NCI-H1694 treated with DMSO at 0.1 percent for 48 hours (cell line): ENCODE measurements around the gene CNOT3.
"Not testable (repeated sequence)": the region's sequence is repeated elsewhere in the genome, so short reads cannot be mapped to it uniquely, and the experiment has no call there.

Source experiments
- DNase-seq: peaks from one replicate; lab custom pipeline; 2025; lab: John Stamatoyannopoulos, UW

Gene CNOT3

DNA sequence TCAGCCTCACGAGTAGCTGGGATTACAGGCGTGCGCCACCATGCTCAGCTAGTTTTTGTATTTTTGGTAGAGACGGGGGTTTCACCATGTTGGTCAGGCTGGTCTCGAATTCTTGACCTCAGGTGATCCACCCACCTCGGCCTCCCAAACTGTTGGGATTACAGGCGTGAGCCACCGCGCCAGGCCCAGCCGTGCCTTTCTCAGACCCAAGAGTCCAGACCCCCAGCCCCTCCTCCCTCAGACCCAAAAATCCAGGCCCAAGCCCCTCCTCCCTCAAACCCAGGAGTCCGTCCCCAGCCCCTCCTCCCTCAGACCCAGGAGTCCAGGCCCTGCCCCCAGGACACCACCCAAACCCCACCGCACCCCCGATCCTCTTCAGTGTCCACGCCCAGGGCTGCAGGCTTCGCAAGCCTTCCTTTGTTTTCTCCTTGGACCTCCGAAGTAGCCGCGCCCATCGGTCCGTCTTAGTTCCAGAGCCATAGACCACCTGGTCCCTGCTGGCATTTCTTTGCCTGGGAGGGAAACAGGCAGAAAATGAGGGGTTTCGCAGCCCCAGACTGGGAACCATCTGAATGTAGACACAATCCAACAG is 31.7 kb downstream of the CNOT3 start:
- DNase-seq, result no peak

DNA sequence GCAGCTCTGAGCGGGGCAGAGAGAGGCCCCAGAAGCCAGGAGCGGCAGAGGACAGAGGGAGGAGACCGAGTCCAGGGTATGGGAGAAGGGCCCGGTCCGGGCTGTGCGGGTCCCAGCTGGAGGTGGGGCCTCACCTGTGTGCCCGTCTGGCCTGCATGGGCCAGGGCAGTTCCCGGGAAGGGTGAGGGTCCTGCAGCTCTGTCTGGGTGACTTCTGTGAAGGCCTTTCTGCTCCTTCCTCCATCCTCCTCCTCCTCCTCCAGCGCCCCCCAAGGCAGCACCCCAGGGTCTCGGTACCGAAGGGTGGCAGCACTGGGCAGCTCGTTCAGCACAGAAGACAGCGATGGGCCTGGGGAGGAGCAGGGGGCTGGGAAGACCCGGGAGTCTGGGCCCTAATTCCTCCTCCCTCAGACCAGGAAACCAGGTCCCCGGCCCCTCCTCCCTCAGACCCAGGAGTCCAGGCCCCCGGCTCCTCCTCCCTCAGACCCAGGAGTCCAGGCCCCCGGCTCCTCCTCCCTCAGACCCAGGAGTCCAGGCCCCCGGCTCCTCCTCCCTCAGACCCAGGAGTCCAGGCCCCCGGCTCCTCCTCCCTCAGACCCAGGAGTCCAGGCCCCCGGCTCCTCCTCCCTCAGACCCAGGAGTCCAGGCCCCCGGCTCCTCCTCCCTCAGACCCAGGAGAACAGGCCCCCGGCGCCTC is 34.3 kb downstream of the CNOT3 start:
- not testable (repeated sequence) for DNase-seq

DNA sequence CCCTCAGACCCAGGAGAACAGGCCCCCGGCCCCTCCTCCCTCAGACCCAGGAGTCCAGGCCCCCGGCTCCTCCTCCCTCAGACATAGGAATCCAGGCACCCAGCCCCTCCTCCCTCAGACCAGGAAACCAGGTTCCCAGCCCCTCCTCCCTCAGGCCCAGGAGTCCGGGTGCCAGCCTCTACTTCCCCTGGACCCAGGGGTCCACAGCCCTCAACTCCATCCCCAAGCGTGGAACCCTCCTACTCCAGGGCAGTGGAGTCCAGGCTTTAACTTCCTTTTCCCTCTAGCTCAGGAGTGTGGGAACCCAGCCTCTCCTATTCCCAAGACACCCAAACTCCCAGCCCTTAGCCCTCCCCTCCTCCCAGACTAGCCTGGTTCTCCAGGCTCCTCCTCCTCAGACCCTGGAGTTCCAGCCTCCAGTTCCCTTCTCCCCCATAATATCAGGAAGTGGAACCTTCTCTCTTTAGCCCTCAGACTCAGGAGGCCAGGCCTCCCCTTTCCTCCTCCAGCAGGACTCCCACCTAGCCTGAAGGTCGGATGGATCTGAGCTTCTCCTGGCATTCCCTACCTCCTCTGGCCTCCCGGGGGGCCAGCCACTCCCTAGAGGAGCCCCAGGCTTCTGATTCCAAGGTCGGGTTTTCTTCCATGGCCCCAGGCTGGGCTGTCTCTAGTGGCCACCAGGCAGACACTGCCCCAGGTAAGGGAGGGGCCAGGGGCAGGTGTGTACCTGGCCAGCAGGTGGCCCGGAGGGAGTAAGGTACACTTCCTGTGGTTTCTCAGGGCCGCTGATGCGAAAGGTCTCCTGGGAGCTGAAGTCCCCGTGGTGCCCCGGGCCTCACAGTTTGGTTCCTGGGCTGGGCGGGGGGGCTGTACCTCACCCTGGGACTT is 35.2 kb downstream of the CNOT3 start, which contains the start of gene TMC4:
TMC4 (minus strand) TSS at position 690 of the 888 bp plus-strand sequence; CDS start at position 647, 43 bp downstream.
- DNase-seq, result no peak

DNA sequence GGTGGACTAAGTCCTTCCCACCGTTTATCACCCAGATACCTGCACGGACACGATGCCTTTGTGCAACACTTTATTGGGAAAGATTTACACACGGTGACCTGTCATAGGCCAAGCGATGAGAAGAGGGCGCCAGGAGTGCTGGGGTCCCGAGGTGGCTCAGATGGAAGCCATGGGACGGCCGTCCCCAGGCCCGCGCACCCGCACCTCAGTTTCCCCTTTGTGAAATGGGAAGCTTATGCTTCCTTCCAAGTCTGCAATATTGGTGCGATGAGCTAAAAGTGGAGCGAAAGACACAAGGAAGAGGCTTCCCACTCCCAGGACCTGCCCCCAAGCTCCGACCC is 35.8 kb downstream of the CNOT3 start:
- no peak for DNase-seq

DNA sequence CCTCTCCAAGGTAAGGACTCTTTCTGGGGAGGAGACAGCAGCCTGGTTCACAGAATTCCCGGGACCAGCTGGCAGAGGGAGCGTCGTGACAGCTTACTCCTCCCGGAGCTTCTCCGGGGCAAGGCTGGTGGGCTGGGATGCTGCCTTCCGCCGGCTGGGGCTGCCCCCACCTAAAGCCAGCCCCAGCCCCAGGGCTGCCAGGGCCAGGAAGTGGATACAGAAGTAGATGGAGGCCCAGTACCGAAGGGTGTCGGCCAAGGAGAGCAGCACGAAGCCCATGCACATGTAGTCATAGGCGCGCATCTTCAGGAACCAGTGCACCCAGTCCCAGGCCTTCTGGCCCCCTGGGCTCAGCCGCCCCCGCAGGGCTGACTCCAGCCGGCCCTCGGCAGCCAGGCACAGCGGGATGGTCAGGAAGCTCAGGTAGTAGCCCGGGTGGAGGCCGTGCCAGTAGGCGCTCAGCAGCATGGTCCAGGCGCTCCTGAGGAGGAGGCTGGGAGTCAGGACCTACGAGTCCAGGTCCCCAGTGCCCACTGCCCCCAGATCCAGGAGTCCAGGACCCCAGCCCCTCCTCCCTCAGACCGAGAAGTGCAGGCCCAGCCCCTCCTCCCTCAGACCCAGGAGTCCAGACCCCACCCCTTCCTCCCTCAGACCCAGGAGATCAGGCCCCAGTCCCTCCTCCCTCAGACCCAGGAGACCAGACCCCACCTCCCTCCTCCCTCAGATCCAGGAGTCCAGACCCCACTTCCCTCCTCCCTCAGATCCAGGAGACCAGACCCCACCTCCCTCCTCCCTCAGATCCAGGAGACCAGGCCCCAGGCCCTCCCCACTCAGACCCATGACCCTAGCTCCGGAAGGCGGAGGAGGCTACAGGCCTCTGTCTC is 36.6 kb downstream of the CNOT3 start:
- no peak for DNase-seq

DNA sequence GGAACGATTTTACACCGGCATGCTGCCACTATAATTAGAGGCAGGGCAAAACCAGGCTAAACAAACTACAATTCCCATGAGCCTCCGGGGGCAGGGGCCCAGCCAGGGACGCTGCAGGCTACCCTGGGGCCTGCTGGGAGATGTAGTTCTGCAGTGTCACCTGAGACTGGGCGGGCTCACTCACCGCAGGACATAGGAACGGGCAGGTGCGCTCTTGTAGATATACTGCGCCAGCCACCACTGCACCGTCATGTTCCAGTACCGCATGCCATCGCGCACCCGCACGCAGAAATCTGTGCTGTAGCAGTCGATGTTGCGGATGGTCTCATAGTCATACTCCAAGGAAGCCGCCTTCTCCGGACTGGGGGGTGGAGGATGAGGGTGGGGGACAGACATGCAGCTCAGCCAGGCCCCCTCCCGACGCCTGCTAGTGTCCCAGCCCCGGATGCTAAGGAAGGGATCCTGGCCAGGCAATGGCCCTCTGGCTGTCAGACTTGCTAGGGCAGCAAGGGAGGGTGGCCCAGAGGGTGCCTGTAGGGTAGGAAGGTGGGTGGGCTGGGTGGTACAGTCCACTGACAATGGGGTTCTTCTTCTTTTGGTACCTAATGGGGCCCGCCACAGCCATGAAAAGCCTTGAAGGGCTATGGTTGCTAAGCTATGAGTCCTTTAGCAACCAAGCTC is 41.2 kb downstream of the CNOT3 start:
- no peak for DNase-seq

DNA sequence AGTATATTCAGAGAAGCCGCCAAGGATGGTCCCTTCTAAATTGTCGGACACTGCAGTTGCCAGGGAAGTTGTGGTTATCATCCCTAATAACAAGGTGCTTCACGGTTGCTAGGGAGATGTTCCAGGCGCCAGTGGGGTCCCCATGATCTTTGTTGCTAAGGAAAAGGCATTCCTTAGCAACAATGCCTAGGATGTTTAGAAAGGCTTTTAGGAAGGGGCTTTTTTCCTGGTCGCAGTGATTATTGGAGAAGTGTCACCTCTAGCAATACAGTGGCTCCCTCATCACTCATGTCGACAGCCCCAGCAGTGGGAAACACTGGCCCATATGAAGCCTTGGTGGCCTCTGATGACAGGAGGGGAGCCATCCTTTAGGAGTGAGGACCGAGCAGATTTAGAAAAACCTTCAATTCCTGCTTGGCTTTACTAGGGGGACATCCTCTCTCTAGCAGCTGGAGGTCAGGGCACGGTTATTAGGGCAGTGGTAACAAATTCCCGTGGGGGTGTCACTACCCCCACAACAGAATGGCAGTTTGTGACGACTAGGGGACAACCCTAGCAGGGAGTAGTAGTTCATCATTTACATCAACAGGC is 41.8 kb downstream of the CNOT3 start:
- no peak for DNase-seq

DNA sequence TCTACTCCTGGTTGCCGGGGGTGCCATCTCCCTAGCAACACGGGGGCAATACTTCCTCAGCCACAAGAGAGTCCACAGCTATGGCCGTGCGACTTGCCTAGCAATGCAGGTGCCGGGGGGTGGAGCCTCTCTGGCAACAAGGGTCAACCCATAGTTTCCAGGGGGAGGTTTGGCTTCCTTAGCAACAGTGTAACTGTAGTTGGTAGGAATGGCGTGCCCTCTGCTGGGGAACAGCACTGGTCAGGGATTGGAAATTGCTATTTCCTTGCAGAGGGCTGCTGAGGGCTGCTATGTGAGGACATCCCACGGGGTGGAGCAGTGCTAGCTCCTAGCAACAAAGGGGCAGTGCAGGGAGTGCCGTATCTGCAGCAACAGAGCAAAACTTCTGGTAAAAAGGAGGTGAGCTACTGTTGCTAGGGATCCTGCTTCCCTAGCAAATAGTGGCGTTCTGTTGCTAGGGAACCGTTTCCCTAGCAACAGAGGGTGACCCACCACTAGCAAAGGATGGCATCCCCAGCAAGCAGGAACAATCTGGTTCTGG is 42.4 kb downstream of the CNOT3 start:
- DNase-seq, result peak; percentile 9

DNA sequence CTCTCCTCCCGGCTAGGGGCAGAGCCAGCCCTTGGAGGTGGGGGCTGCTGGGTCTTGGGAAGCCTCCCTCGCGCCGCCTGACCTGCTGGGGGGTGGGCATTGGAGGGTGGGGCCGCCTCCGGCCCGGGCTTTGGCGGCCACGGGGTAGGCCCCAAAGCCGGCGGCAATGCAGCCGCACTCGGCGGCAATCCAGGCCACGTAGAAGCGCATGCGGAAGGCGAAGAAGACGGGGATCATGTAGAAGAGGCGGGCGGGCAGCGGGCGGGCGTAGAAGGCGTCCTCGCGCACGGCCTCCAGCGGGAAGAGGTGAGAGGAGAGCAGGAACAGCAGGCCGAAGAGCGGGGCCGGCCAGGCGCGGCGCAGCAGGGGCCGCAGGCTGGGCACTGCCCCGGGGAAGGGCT is 43.1 kb downstream of the CNOT3 start:
- no peak for DNase-seq

DNA sequence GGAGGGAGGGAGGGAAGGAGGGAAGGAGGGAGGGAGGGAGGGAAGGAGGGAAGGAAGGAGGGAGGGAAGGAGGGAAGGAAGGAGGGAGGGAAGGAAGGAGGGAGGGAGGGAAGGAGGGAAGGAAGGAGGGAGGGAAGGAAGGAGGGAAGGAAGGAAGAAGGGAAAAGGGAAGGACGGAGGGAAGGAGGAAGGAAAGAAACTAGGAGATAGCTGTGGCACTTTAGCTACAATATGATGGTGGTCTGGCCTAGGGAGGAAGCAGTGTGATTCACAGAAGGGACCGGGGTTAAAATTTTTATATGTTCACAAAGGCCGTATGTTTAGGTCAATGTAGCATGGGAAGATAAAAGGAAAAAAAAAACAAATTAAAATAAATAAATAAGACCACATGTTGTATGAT is 44.3 kb downstream of the CNOT3 start:
- DNase-seq, result not testable (repeated sequence)

DNA sequence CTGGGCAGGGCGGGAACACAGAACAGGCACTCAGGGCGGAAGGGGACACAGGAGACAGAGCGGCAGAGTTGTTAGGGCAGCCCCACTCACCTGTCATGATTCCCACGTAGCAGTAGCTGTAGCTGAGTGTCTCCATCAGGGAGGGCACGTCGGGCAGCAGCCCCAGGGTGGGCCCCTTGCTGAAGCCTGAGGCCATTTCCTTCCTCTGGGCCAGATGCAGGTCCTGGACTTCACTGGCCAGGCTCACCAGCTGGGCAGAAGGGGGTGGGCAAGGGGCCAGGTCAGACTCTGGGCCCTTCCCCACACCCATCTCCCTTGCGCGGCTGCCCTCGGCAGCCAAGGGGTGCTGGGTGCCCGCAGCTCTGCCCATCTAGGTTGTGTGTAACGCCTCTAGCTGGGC is 45.9 kb downstream of the CNOT3 start:
- DNase-seq, result no peak

DNA sequence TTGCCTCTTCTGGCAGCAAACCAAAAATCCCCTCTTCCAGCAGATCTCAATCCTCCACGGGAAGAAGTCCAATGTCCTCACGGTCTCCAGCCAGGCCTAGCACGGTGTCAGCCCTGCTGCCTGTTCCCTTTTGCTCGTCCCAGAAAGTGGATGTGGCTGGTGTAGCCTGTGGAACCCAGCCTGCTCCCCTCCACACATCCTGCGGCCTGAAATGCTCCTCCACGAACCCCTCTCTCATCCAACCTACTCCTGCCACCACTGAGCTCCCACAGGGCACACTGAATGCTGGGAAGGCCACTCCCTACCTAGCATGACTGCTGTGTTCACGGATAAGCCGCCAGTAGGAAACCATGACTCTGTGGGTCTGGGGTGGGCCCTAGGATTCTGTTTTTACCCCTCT is 48.8 kb downstream of the CNOT3 start:
- no peak for DNase-seq

DNA sequence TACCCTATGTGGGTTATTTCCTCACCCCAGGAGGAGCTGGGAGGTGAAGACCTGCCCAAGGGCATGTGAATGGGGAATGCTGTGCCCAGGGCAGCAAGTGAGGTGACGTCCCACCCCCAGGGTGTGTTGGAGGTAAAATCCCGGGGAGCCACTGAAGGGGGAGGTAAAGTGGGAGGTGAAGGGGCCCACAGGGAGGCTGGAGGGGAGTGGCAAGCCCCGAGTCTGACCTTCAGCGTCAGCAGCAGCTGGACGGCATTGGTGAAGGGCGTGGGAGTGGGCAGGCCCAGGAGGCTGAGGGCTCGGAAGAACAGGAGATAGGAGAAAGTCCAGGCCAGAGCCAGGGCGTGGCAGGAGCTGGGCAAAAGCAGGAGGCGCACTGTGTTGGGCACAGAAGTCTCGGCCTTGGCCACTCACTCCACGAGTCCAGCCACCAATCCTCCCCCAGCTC is 49.4 kb downstream of the CNOT3 start:
- DNase-seq, result no peak

DNA sequence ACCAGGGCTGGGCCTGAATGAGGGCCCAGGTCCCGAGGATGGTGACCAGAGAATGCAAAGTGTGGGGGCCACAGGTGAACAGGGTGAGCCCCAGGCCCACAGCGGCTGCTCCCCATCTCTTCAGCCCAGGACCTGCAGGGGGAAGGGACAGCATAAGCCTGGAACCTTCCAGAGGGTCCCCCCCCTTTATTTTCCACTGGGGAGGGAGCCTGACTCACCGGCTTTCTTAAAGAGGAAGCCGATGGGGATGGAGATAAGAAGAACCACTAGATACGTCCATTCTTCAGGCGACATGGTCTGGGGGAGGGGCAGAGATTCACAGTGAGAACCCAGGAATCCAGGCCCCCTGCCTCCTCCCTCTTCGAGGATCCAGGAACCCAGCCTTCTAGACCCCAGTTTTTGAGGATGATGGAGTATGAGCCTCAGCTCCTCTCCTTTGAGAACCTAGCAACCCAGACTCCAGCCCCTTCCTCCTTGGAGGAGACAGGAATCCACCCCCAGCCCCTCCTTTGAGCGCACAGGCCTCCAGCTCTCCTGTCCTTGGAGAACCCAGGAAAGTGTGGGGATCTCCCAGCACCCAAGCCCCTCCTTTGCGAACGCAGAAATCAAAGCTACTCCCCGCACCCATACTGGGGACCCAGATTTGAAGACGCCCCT is 50.8 kb downstream of the CNOT3 start:
- DNase-seq, result no peak

DNA sequence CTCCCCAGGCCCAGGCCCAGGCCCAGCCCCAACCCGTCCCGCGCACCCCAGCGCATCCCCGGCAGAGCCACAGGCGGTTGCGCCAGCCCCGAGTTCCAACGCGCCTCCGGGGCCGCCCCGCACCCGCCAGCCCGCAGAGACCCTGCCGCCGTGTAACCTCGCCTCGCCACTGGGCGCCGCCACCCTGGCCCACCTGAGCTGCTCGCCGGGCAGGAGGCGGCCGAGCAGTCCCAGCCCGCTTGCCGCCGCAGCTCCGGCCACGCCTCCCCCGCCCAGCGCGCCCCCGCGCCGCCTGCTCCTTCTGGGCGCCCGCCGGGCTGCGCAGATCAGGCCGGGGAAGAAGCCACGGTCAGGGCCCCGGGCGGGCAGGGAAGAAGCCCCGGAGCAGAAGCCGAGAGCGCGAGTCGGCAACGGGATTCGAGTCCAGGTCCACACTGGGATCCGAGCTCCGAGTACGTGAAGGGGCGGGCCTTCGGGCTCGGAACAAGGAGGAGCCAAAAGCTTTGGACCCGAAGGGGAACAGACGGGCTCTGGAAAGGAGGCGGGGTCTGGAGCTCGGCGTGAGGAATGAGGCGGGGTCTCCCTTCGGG is 51.7 kb downstream of the CNOT3 start, which contains the start of gene MBOAT7:
MBOAT7 (minus strand) TSS at position 436 of the 590 bp plus-strand sequence. CDS start 1,072 bp downstream, outside the sequence.
- no peak for DNase-seq

DNA sequence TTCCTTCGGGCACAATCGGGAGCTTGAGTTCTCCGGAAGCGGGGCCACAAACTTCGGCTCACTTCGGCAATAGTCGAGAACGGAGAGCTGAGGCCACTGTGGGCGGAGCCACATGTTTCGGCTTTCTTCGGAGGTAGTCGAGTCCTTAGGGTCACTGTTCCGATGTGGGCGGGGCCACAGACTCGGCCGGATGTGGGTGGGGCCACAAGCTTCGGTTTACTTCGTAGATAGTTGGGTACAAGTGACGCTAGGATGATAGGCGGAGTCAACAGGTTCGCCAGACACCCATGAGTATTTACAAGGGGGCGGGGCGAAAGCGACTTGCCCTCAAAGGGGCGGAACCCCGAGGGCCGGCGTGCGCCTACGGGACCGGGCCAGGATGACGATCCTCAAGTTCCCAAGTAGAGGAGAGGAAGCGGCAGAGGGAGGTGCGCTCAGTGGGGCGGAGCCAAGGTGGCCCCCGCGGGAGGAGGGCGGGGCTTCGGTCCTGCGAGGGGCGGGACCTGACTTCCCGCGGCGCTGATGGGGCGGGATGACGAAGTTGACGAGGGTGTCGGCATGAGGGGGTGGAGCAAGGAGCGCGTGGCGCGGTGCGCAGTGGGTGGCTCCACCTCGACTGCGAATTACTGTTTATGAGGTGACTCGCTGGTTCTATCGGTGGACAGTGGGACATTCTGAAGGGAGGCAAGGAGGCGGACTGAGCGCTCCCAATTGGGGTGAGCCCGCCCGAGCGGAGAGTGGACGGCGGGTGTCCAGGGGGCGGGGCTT is 52.4 kb downstream of the CNOT3 start:
- DNase-seq, result peak; percentile 99

DNA sequence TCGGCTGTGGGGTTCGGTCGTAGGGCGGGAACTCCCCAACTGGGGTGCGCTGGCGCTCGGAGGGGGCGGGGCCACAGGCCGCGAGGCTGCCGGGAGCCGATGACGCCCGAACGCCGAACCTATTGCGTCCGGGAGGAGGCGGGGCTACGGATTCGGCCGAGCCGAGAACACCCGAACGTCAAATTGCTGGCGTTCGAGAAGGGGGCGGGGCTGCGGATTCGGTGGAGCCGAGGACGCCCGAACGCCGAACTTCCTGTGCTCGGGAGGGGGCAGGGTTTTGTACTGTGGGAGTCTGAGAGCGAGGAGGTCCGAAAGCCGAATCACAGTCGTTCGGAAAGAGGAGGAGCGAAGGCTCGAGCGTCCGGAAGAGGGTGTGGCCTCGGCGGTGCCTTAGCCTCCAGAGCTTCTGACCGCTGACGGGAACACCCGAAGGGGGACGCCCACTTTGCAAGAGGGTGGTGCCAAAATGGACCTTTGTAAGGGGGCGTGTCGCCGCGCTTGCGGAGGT is 53.0 kb downstream of the CNOT3 start:
- peak; percentile 99 for DNase-seq

DNA sequence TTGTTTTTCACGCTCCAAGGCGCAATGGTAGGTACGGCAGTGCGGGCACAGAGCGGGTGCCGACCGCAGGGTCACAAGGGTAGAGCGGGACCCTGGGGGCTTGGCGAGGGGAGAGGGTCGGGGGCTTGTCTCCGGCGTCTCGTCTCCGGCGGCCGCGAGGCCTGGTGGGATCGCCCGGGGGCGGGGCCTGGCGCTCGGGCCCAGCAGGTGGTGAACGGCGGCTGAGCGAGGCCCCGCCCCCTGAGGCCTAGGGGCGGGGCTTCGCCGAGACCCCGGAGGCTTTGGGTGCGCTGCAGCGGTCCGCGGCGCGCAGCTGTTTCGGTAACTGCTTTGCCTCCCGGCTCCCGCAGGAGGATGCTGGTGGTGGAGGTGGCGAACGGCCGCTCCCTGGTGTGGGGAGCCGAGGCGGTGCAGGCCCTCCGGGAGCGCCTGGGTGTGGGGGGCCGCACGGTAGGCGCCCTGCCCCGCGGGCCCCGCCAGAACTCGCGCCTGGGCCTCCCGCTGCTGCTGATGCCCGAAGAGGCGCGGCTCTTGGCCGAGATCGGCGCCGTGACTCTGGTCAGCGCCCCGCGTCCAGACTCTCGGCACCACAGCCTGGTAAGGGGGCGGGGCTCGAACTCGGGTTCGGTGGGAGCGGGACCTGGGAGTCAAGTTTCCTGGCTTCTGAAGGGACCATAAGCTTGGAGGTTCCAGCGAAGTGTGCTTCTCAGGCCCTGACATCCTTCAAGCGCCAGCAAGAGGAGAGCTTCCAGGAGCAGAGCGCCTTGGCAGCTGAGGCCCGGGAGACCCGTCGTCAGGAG is 53.6 kb downstream of the CNOT3 start, which contains the start of gene TSEN34:
TSEN34 (plus strand) TSS at position 298 of the 800 bp plus-strand sequence; CDS start at position 355, 57 bp downstream.
- DNase-seq, result peak; percentile 84
